Endothelial cell of umbilical vein (primary cell): Measurements from ENCODE around the gene PSMA5. TPM values are rescaled to one million over a fixed set of nuclear protein-coding genes. Genes with fewer than 3 reads are reported as not detected.
"Not testable (repeated sequence)": the region's sequence is repeated elsewhere in the genome, so short reads cannot be mapped to it uniquely, and the experiment has no call there.

ENCODE experiments used
- BruUV-seq: library from RNA; stranded (reverse); fragments of 400-500 nt; replicated peaks from 2 replicates; lab custom pipeline; 2021; lab: Mats Ljungman, UMichigan
- CTCF ChIA-PET: fragments of 300-600, 350-600 bp; sonication (Branson Sonifier 250); formaldehyde crosslinking; loops from one replicate; lab custom pipeline; 2021; ENCODE audit warnings: antibody characterized with exemption, inconsistent platforms; lab: Charles Lee
- POLR2A ChIA-PET: fragments of 300-600, 350-600 bp; sonication (Branson Sonifier 250); formaldehyde crosslinking; loops from one replicate; lab custom pipeline; 2021; ENCODE audit warnings: antibody characterized with exemption, inconsistent platforms; lab: Charles Lee
- DNase-seq: peaks from one replicate; pipeline ENCODE4 v3.0.0-alpha.2; 2011; ENCODE audit warnings: low read depth, low spot score
- FAIRE-seq: peaks from 2 replicates; lab custom pipeline; 2011; peaks lifted over from hg19 to GRCh38; lab: Jason Lieb, UNC
- H2AFZ ChIP-seq: 2 replicates; pipeline ENCODE4 v1.6.0; 2012; ENCODE audit warnings: low read depth, low read length, control low read depth, inconsistent platforms
- H3K27ac ChIP-seq: 2 replicates; pipeline ENCODE4 v1.5.1; 2011; ENCODE audit warnings: low read depth, mild to moderate bottlenecking, control low read depth, low read length, moderate library complexity; ENCODE audit not compliant: insufficient read depth
- H3K27me3 ChIP-seq, 2 experiments: 2 replicates each; pipeline versions ENCODE4 v1.6.0 to v1.6.1; 2011; ENCODE audit warnings: low read length in 2 of 2, mixed read lengths in 1 of 2; ENCODE audit not compliant: control insufficient read depth in 2 of 2, insufficient read depth in 2 of 2
- H3K36me3 ChIP-seq, 2 experiments: 2 replicates in 1 of 2; 3 replicates in 1 of 2; pipeline ENCODE4 v1.5.1; 2011; ENCODE audit warnings: low read length in 2 of 2, mild to moderate bottlenecking in 1 of 2, moderate library complexity in 1 of 2; ENCODE audit not compliant: control insufficient read depth in 2 of 2, insufficient read depth in 2 of 2; ENCODE audit errors: extremely low read depth in 1 of 2
- H3K4me1 ChIP-seq: 3 replicates; pipeline ENCODE4 v1.5.1; 2011; ENCODE audit warnings: mild to moderate bottlenecking, low read length; ENCODE audit not compliant: control insufficient read depth, insufficient read depth; ENCODE audit errors: extremely low read depth
- H3K4me2 ChIP-seq: 2 replicates; pipeline ENCODE4 v1.6.1; 2011; ENCODE audit warnings: low read length, control low read depth, mixed read lengths; ENCODE audit not compliant: insufficient read depth
- H3K4me3 ChIP-seq, 3 experiments: fragments of 200-600 bp in 1 of 3; sonication (generic), shearing (Covaris generic) in 1 of 3; replicated peaks in 1 of 3; 2 replicates each; pipeline ENCODE4 v1.5.1; 2011 to 2016; ENCODE audit warnings: control low read depth in 3 of 3, low read length in 3 of 3, mild to moderate bottlenecking in 2 of 3, inconsistent platforms in 1 of 3, low read depth in 1 of 3, moderate library complexity in 1 of 3; ENCODE audit not compliant: insufficient read depth in 1 of 3
- H3K79me2 ChIP-seq: 2 replicates; pipeline ENCODE4 v1.6.0; 2012; ENCODE audit warnings: low read length, inconsistent platforms; ENCODE audit not compliant: control insufficient read depth, insufficient read depth
- H3K9ac ChIP-seq: replicated peaks from 2 replicates; pipeline ENCODE3; 2011; ENCODE audit warnings: low read length, control low read depth; ENCODE audit not compliant: insufficient read depth; ENCODE audit errors: extremely low read depth
- H3K9me1 ChIP-seq: replicated peaks from 3 replicates; pipeline ENCODE4 v1.6.0; 2011; ENCODE audit warnings: mild to moderate bottlenecking, low read length; ENCODE audit not compliant: control insufficient read depth, insufficient read depth; ENCODE audit errors: extremely low read depth
- H3K9me3 ChIP-seq: replicated peaks from 2 replicates; pipeline ENCODE4 v1.5.1; 2012; ENCODE audit warnings: low read length, inconsistent platforms; ENCODE audit not compliant: control insufficient read depth, insufficient read depth
- H4K20me1 ChIP-seq: replicated peaks from 2 replicates; pipeline ENCODE3; 2011; ENCODE audit warnings: mild to moderate bottlenecking, low read length; ENCODE audit not compliant: control insufficient read depth, insufficient read depth; ENCODE audit errors: extremely low read depth
- EZH2 ChIP-seq: IDR thresholded peaks from 2 replicates; pipeline ENCODE4 v1.6.1; 2012; ENCODE audit warnings: borderline replicate concordance, low read depth, mild to moderate bottlenecking, moderate library complexity, low read length, inconsistent platforms; ENCODE audit not compliant: severe bottlenecking
- FOS ChIP-seq: IDR thresholded peaks from 2 replicates; pipeline ENCODE4 v1.6.1; 2011; ENCODE audit warnings: mild to moderate bottlenecking, low read length, moderate library complexity, borderline replicate concordance; ENCODE audit not compliant: insufficient read depth
- GATA2 ChIP-seq: IDR thresholded peaks from 2 replicates; pipeline ENCODE4 v1.7.0; 2011; ENCODE audit warnings: low read depth, mild to moderate bottlenecking, moderate library complexity, mixed read lengths, low read length; ENCODE audit not compliant: insufficient read length, insufficient read depth
- JUN ChIP-seq: IDR thresholded peaks from 2 replicates; pipeline ENCODE4 v1.6.1; 2011; ENCODE audit warnings: borderline replicate concordance, low read depth; ENCODE audit not compliant: insufficient read length, insufficient read depth
- MYC ChIP-seq: IDR thresholded peaks from one replicate; pipeline ENCODE4 v1.6.1; 2011; ENCODE audit warnings: mild to moderate bottlenecking, low read depth, low read length
- POLR2A ChIP-seq: IDR thresholded peaks from 2 replicates; pipeline ENCODE4 v1.6.1; 2012; ENCODE audit warnings: low read depth, mild to moderate bottlenecking, control low read depth, low read length
- POLR2AphosphoS5 ChIP-seq: IDR thresholded peaks from 2 replicates; pipeline ENCODE4 v1.6.1; 2012; ENCODE audit warnings: low read depth, mild to moderate bottlenecking, control low read depth, low read length, moderate library complexity; ENCODE audit not compliant: insufficient read depth
- dilution Hi-C: fragments of 300-500 bp; cut with MboI; formaldehyde crosslinking; loops from one replicate; pipeline ENCODE4 v1.15.0; 2019; ENCODE audit warnings: low sequenced_read_pairs; ENCODE audit not compliant: extremely low pct_ligation_motif_present
- intact Hi-C: fragments of 100-400 bp; cut with micrococcal nuclease; formaldehyde crosslinking; loops from one replicate; pipeline ENCODE4 v1.10.0; 2022
- polyA plus RNA-seq, 4 experiments: library from polyadenylated mRNA; depleted of rRNA in 3 of 4; stranded (reverse) in 3 of 4; unstranded in 1 of 4; fragments of >200 nt; gene quantifications; 2 replicates each; pipeline versions ENCODE4 v1.2.1 to v1.2.3, GENCODE V29; 2011 to 2012; ENCODE audit warnings: missing spikeins in 1 of 4
- total RNA-seq: library from RNA; stranded (reverse); gene quantifications from 2 replicates; pipeline ENCODE4 v1.2.3, GENCODE V29; 2021
- TF ChIP-seq, protein P1 (sequence below), 2 donors: IDR thresholded peaks; 1 replicate in 1 of 2; 2 replicates in 1 of 2; pipeline ENCODE4 v1.5.1; 2011; ENCODE audit warnings: low read length in 2 of 2, mild to moderate bottlenecking in 2 of 2, moderate library complexity in 2 of 2, control low read depth in 1 of 2, inconsistent platforms in 1 of 2, low read depth in 1 of 2; ENCODE audit not compliant: insufficient read depth in 1 of 2; ENCODE audit errors: extremely low read depth in 1 of 2
- TF ChIP-seq, protein P2 (sequence below): IDR thresholded peaks from 2 replicates; pipeline ENCODE4 v1.6.1; 2011; ENCODE audit not compliant: insufficient read depth, insufficient read length

PSMA5 gene
- total and polyA plus RNA-seq, 2 donors (not counting 3 experiments of a cell fraction or from before 2014, with no cell fraction given) = 98.1 to 125 TPM

DNA sequence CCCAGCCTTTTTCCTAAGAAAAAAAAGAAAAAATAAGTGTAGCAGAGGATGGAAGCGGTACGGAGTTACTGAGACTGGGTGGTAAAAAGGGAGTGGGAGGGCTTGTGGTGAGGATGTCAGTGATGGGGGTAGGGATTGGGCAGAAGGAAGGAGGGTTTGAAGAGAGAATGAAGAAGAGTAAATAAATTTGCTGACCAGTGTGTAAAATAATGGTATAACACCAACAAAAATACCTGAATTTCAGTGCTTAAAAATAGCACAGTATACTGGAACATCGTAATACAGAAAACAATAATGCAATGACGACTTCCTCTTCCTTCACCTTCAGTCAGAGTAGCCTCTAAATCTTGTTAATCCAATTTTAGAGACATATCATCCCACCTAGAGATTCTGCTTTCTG, 21.3 kb upstream of the PSMA5 start:
- Histone ChIP-seq H3K27me3 (peaks cover 20 to 48% of the 10 kb centered on the region in 2 experiments), H3K4me2 (no peak overlapping the region), H3K4me3 (no peak overlapping the region), H3K27ac (no peak overlapping the region), H3K9ac (no peak overlapping the region), H3K79me2 (no peaks in the 10 kb centered on the region), H2AFZ (no peak overlapping the region), H3K9me1 (no peaks in the 10 kb centered on the region), H3K4me1 (no peaks in the 10 kb centered on the region), H4K20me1 (no peaks in the 10 kb centered on the region), H3K9me3 (no peaks in the 10 kb centered on the region), H3K36me3 (no peaks in the 10 kb centered on the region)
- intact Hi-C loops (no loop called here), dilution Hi-C loops (no loop called here)
- FAIRE-seq (no peak), DNase-seq (no peak)
- ChIA-PET CTCF (no interaction called here), POLR2A (no interaction called here)
- TF ChIP-seq MYC = no peak
- TF ChIP-seq EZH2 = no peak
- no peak for TF ChIP-seq FOS
- TF ChIP-seq POLR2AphosphoS5 = no peak
- TF ChIP-seq JUN = no peak
- no peak for TF ChIP-seq POLR2A
- TF ChIP-seq GATA2 = no peak
- TF ChIP-seq, protein P1, sequence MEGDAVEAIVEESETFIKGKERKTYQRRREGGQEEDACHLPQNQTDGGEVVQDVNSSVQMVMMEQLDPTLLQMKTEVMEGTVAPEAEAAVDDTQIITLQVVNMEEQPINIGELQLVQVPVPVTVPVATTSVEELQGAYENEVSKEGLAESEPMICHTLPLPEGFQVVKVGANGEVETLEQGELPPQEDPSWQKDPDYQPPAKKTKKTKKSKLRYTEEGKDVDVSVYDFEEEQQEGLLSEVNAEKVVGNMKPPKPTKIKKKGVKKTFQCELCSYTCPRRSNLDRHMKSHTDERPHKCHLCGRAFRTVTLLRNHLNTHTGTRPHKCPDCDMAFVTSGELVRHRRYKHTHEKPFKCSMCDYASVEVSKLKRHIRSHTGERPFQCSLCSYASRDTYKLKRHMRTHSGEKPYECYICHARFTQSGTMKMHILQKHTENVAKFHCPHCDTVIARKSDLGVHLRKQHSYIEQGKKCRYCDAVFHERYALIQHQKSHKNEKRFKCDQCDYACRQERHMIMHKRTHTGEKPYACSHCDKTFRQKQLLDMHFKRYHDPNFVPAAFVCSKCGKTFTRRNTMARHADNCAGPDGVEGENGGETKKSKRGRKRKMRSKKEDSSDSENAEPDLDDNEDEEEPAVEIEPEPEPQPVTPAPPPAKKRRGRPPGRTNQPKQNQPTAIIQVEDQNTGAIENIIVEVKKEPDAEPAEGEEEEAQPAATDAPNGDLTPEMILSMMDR (IDR thresholded peaks at IDR 0.05; ENCODE audit: extremely low read depth in 1 of 2, insufficient read depth in 1 of 2, low read depth in 1 of 2, low read length in 2 of 2) = no peak
- TF ChIP-seq, protein P2, sequence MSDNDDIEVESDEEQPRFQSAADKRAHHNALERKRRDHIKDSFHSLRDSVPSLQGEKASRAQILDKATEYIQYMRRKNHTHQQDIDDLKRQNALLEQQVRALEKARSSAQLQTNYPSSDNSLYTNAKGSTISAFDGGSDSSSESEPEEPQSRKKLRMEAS = no peak
- BruUV-seq = no TSS peak

DNA sequence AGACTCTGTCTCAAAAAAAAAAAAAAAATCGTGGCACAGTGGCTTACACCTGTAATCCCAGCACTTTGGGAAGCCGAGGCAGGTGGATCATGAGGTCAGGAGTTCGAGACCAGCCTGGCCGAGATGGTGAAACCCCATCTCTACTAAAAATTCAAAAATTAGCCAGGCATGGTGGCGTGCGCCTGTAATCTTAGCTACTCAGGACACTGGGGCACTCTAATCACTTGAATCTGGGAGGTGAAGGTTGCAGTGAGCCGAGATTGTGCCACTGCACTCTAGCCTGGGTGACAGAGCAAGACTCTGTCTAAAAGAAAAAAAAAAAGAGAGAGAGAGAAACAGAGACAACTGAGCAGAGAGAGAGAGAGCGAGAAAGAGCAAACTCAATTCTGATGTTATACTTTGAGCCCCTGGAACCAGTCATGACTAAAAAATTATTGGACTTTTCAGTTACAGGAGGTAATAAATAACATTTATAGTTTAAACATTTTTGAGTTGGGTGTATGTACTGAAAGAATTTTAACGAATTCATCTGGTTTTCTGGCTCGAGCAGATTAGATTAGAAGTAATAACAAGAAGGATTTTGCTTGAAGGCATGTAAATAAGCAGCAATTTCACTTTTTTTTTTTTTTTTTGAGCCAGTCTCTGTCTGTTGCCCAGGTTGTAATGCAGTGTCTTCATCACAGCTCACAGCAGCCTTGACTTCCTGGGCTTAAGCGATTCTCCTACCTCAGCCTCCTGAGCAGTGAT, 19.9 kb upstream of the PSMA5 start:
- H3K4me2 ChIP-seq, H3K9ac ChIP-seq, intact Hi-C loops, H3K4me1 ChIP-seq, H3K79me2 ChIP-seq, CTCF ChIA-PET, dilution Hi-C loops, BruUV-seq, H2AFZ ChIP-seq, H3K27ac ChIP-seq, DNase-seq, H3K36me3 ChIP-seq, H3K9me3 ChIP-seq, POLR2A ChIA-PET, H4K20me1 ChIP-seq, H3K4me3 ChIP-seq, H3K9me1 ChIP-seq, FAIRE-seq: not testable (repeated sequence)
- peaks cover 27 to 56% of the 10 kb centered on the region in 2 experiments for H3K27me3 ChIP-seq
